Measurements from ENCODE around the gene HYDIN.

Gene HYDIN

DNA sequence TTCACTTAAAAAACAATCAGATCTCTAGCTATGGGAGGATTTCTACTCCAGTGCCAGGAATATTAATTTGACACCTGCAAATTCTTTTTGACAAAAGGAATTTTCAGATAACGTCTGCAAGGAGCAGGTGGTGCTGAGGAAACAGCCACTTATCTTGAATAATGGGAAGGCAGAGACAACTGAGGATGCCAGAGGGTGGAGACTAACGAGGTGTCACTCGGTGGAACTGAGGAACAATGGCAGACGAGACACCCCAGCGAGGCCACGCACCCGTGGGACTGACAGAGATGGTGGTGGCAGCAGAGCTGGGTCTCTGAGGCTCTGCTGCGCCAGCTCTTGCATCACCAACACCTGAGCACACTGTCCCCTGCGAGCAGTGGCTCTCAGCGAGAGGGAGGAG, 471.7 kb downstream of the HYDIN start:
- DNase-seq = no peak

Measured in NCI-H526 treated with DMSO at 0.1 percent for 48 hours (cell line).